HG02571 (cell line): ENCODE data around the gene POU2AF3.
"Not testable (repeated sequence)": the region's sequence is repeated elsewhere in the genome, so short reads cannot be mapped to it uniquely, and the experiment has no call there.

ENCODE experiments used
- ATAC-seq: cut with Tn5 transposase; IDR thresholded peaks from one replicate; pipeline ENCODE4 v1.9.1; 2021; ENCODE audit warnings: mild to moderate bottlenecking, moderate library complexity; ENCODE audit not compliant: unreplicated experiment

The POU2AF3 gene

DNA sequence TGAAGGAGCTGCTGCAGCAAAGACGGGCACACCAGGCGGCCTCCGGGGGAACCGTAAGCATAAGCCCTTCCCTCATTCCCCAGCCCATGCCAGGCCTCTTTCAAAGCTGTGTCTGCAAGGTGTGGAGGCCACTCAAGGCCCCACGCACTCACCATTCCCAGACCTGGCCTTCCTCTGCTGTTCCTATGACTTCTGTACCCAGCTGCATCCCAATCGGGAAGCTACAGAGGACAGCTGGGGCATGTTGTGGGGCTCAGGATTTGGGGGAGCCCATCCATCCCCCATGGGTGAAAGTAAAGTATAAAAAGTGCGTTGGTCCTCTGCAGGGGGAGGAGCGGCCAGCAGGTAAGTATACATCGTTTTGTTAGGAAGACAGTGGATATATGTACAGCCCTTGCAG lies 2.2 kb downstream of the POU2AF3 start:
- no peak for ATAC-seq

DNA sequence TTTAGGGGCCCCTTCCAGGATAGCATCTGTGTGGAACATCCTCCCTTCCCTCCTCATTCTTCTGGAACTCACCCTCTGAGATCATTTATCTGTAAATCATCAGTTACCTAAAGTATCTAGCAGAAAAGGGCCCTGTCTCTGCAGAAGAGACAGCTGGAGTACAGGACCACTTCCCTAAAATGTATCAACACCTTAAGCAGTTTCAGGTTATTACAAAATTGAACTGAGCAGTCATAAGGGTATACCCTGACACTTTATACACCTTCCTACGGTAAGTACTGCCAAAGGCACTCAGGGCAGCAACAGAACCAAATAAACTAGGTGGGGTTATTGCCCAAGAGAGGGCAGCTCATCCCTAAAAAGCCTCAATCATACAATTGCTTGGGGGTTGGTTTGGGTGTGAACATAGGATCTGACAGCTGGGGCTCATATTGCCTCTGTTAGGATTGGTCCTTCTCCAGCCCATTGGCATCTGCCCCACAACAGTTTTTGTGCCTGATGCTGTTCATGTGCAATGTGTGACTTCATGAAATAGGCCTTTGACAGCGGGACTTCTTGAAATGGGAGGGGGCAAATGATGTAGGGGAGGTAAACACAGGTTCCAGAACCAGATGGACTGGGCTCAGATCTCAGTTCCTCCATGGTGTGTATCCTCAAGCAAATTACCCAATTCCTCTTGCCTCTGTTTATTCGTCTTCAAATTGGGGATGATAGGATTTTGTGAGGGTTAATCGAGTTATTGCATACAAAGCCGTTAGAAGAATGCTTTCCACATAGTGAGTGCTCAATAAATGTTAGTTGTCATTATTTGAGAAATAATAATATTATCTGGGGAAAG lies 2.9 kb downstream of the POU2AF3 start:
- ATAC-seq = no peak

DNA sequence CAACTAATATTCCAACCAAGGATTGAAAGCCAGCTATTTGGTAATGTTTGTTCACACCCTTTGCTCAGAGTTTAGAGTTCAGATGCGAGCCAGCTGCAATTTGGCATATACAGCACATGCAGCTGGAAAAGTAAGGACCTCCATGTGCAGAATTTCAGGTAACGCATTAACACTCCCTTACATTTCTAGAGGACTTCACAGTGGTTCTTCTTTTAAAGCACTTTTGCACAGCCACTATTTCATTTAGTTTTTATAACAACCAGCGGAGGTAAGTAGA lies 3.4 kb downstream of the POU2AF3 start:
- ATAC-seq = no peak

DNA sequence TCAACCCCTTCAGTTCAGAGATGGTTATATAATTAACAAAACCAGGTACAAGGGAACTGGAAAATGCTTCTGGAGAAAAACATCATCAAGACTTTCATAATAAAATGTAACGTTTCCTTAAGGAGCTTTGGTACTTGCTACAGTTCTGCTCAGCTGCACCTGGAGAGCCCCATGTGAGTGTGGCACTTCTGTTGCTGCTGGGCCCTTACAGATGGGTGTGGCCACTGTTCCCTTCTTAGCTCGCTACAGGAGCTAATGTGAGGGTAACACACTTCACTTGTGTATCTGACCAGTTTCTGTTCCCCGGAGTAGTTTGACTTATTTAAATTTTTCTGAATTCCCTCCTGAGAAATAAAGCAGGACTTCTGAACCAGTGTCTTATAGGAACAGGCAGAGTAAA lies 4.0 kb downstream of the POU2AF3 start:
- no peak for ATAC-seq

DNA sequence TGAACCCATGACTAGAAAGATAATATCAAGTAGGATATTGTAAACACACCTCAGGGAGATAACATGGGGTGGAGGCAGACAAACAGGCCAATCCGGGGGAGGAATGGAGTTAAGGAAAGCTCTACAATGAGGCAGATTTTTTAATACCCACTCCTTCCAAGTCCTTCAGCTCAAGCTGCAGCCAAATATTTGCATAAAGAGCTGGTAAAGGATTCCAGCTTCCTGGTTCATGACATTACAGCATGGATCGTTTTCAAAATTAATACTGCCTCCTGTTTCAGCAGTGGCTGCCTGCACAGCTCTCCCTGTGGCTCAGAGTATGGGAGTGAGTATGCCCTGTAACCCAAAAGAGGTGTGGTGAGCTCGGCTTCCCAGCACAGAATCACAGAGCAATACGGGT lies 5.1 kb downstream of the POU2AF3 start:
- no peak for ATAC-seq

DNA sequence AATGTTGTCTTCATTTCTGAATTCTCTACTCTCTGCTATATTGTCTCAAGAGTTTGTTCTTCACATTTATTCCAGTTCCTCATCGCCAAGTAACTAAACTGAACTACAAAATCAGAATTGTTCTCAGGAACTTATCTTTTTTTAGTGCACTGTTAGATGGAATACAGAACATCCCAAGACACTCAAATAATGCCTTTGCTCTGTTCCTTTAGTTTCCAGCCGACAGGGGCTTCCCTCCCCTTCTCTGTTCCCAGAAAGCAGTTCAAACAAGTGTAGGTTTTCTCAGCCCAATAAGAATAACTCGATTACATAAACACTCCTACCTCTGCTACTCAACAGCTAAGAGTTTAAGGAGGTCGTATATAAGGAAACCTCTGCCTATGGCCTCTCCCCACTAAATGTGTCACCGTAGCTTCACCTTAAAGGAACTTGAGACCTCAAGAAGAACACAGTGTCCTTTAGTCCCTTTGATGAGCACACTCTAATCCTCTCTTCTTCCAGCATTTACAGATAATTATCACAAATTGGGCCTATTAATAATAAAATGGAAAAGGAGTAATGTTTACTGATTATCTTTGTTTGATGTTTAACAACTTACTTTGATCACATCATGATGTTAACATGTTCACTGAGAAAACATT lies 6.9 kb downstream of the POU2AF3 start:
- no peak for ATAC-seq

DNA sequence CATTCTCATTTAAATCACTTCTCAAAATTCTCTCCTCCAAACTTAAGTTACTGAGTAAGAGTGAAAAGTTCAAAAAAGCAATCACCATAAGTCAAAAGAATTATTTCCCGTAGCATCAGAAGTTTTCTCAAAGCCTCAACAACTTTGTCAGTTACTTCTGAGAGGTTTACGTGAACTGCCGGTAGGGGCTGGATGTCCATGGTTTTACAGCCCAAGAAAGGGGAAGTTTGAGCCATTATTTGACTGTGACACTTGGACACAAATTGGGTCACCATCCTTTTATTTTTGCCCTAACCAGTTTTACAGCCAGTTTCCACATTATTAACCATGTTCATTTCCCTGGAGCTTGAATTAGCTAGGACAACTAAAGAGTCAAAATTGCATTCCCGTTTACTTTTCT lies 7.5 kb downstream of the POU2AF3 start:
- no peak for ATAC-seq

DNA sequence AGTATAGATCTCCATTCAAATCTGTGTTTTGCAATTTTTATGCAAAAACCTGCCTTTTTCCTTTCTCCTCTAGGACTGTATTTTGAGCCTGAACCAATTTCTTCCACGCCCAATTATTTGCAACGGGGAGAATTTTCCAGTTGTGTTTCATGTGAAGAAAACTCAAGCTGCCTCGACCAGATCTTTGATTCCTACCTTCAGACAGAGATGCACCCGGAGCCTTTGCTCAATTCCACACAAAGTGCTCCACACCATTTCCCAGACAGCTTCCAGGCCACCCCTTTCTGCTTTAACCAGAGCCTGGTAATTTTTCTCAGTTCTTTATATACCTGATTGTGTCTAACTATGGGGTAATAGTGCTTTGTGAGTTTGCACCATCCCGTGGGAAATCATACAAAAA lies 8.0 kb downstream of the POU2AF3 start:
- no peak for ATAC-seq

DNA sequence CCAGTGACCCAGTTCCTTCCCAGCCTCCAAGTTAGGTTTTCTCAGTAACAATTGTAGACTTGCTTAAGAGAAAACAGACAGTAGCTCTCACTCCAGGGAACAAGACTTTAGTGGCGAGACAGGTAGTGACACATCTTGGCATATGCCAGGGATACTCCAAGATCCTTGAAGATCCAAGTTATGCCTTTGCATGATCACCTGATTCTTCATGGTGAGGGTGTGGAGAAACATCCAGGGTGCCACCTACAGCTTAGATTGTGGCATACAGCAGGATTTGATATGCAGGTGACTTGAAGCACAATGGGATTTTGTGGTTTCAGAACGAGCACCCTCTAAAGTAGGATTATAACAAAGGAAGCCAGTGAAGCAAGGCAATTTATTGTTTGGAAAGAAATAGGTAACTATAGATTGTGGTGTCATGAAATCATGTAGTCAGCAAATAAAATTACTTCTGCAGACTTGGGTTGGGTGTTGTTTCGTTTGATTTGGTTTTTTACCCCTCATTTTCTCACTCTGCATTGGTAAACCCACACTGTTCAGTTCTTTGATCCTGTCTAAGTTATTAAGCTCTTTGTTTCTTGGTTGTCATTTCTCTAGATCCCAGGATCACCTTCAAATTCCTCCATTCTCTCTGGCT lies 9.2 kb downstream of the POU2AF3 start:
- ATAC-seq = no peak

DNA sequence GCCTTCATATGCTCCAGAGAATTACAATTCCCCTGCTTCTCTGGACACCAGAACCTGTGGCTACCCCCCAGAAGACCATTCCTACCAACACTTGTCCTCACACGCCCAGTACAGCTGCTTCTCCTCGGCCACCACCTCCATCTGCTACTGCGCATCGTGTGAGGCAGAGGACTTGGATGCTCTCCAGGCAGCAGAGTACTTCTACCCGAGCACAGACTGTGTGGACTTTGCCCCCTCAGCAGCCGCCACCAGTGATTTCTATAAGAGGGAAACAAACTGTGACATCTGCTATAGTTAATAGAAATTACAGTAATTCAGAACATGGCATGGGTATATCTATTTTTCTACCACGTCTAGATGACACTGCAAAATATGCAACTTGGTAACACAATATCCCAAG lies 9.8 kb downstream of the POU2AF3 start:
- ATAC-seq = no peak

DNA sequence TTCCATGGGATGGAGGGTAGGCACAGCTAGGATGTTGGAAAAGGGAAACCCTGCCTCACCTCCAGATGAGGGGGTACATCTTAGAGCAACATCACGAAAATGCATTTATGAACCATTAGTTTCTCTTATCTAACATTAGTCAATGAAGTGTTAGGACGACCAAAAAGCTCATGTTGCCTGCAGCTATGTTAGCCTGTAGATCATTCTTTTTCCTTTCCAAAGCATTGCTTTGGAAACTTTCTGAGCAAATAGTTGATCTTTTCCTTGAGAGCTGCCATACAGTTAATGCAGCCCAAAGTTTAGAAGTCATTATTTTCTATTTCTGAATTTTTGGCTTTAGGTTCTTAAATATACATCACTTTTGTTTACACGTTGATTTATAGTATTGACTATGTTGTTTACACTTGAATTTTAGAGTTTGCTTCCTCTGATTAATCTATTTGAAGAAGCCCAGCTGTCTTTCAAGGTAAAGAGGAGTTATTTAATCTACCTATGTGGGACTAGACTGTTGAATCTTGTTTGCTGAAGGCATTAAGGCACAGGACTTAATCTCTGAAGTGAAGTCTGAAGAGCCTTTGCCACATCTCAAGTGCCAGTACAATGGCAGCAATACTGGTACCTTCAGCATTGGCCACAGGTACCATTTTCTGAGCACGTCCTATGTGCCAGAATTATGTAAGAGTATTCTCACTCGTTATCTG lies 11.0 kb downstream of the POU2AF3 start:
- ATAC-seq = no peak

DNA sequence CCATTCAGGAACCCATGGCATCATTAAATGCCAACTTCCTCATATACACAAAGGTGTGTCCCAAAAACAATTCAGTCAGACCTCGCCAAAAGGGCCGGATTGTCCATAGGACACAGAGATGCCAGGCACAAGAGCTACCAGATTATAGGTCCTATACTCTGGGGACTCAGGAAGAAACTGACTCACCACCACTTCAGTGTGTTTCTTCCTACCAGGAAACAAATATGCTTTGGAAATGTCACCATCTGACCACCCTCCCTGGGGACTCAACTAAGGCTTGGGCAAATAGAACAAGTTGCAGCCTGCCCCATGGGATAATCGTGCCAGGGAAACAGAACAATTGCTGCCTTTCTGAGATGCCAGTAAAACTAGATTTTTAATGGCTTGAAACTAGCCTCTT lies 11.7 kb downstream of the POU2AF3 start:
- ATAC-seq = no peak

DNA sequence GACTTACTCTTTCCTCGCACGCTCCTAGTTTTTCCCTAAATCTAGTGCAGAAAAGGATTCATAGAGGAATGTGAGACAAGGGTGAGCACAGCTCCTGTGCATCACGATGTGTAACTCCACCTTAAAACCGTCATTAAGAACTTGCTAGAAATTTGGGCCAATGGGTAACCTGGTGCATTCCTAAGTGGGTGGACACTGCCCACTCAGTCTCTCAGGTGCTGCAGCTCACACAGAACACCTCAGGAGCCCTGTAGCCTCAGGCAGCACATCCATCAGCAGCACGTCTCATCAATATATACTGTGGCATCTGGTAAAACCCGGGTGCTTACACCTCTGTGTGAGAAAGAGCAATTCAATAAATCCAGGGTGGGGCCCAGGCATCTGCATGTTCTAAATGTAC lies 12.4 kb downstream of the POU2AF3 start:
- ATAC-seq = no peak

DNA sequence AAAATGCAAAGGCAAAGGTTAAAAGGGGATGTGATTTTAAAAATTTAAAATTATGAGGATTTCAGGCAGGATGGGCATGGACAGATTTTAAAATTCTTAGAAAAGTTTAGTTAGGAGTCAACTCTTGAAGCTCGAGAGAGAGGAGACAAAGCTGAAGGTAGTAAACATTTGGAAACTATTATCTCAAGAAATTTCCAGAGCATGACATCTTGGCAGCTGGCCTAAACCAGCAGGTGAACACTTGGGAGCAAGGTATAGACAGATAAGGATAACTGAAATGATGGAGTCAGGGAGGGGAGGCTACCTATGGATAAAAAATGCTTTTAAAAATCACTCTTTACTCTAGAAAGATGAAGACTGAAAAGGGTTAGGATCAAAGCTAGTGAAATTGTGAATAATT lies 13.7 kb downstream of the POU2AF3 start:
- no peak for ATAC-seq

DNA sequence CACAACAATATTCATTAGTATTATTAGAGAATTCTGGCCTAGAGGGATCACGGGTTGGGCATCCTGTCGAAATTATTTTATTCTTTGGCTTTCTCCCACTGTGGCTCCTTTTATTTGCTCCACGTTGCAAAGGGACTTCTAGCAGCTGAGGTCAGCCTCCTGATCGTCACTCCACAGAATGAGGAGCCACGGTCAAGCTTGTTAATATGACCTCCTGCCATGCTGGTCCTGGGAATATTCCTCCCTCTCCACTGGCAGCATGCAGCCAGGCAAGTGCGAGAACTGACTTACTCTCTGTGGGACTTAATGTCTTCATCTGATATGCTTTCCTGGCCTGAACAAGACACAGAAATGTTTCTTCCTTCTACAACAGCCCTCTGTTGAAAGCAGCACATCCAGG lies 20.9 kb downstream of the POU2AF3 start:
- ATAC-seq = no peak

DNA sequence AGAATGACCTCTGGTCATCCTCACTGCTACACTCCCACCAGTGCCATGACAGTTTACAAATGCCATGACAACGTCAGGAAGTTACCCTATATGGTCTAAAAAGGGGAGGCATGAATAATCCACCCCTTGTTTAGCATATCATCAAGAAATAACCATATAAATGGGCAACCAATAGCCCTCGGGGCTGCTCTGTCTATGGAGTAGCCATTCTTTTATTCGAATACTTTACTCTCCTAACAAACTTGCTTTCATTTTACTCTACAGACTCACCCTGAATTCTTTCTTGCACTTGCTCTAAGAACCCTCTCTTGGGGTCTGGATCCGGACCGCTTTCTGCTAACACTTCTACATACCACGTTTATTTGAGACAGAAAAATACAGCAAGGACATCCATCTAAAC lies 21.9 kb downstream of the POU2AF3 start:
- ATAC-seq = not testable (repeated sequence)

DNA sequence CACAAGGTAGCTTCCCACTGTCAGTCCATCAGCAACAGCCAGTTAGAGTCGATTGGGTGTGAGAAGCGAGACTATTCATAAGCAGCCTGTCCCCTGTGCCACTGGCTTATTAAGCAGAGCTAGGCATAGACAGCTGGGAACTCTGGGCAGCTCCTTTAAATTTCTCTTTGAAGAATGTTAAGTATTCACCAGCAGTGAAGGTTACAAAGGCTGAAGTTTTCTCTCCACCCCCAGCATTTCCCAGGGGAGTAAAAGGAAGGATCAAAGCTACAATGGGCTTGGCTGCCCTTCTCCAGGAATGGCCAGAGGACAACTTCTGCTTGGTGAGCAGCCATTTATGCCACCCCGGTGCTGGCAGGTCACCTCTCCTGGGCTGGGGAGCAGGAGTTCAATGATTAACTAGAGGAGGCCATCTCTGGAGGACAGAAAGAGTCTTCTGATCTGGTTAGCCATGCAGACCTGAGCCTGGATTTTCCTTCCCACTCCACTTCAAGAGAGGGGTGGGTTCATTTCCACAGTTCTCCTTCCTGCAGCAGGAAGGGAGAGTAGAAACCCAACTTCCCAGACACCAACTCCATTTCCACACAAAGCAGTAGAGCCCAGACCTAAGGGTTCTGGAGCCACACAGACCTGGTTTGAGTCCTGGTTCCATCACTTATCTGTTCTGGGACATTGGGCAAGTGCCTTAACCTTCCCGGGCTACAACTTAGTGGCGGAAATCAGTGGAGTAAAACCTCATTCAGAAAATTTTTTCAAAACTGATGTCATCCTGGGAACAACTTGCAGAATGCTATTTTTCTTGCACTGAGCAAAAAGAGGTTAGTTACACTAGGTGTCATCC lies 22.6 kb downstream of the POU2AF3 start:
- no peak for ATAC-seq

DNA sequence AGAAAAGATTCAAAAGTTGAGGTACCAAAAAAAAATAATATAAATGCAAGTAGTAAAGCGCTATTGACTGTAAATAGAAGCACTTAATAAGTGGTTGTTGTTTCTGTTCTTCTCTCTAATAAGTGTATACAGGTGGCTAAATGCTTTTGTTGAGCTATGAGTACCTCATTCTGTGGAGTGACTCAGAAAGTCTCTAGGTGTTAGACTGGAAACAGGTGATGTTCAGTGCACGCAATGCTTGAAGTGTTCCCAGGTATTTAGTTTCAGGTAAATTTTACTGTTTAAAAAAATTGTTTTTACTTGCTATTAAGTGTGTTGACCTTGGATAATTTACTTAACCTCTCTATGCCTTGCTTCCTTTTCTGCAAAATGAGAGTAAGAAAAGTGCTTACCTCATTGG lies 24.2 kb downstream of the POU2AF3 start:
- no peak for ATAC-seq

DNA sequence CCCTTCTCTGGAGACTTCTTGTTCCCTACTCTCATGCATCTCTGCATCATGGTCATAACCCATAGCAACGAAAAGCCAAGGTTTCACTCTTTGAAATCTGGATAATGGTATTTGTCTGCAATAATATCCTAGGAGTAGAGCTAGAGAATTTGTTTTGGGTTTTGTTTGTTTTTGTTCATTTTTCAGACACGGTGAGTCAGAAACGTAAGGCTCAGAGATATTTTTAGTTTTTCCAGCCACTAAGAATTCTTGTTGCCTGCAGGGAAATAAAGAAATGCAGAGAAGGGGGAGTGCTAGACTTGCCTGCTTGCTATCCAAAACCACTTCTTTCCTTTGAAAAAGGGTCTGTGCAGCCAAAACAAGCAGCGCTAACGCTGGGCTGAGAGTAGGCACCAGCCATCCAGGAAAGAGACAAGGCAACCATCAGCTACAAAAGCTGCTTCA lies 26.0 kb downstream of the POU2AF3 start:
- no peak for ATAC-seq

DNA sequence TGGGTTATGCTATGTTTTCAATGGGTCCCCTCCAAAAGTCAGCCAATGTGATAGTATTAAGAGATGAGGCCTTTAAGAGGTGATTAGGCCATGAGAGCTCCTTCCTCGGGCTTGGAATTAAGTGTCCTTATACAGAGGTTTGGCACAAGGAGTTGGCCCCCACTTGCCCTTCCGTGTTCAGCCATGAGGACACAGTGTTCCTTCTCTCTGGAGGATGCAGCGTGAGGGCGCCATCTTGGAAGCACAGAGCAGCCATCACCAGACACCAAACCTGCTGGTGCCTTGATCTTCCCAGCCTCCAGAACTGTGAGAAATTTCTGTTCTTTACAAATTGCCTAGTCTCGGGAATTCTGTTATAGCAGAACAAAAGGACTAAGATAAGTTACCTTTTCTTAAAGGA lies 26.9 kb downstream of the POU2AF3 start:
- ATAC-seq = no peak

DNA sequence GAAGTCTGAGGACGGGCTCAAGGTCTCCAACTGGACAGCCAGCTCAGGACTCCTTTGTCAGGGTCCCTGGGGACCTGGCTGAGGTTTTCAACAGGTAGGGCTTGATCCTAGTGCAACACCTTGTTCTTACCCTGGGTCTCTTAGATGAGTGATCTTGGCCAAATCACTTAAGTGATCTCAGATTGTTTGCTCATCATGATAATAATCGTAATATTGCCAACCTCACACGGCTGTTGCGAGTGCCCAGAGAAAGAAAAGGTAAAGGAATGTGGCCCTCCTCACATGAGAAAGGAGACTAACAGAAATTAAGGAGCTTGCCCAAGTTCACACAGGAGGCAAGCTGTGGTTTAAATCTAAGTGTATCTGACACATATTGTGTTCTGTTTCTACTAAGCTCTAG lies 28.5 kb downstream of the POU2AF3 start:
- ATAC-seq = no peak
